ENCODE measurements around the gene MS4A4A.

MS4A4A gene

DNA sequence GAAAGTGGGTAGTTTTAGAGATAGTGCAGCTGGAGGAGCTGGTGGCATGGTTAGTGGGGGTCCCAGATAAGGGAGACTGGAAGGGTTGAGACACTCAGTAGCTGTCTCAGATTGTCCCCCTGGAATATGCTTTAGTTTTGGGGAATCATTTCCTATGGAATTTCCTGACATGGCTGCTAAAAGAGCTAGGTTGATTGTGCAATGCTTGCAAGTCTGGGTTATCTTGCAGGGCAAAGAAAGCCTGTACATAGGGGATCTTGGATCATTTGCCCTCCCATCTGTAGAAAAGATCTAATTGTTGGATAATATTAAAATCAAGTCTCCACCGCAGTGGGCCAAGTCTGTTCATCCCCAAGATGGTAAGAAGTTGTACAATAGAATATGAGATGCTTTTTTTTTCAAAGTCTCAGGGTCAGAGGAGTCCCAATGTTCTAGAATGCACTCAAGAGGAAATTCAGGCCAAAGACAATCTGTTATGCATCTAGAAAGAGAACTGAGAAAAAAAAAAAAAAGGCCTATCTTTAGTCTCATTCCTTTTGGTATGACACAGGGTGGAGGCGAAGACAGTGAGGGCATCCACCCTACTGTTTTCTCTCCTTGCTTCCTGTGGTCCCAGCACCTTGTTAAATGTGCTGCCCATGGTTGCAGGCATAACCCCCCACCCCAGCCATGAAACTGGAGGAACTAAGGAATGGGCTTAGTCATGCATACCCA lies 66.8 kb downstream of the MS4A4A start:
- no peak for DNase-seq (ENCODE audit: low read depth in 2 of 2)

- DNase-seq (ENCODE audit: low read depth in 2 of 2), result no peak
Observed at GRCh38 chr11:60348116-60348515, 67.7 kb downstream of the MS4A4A start.

DNA sequence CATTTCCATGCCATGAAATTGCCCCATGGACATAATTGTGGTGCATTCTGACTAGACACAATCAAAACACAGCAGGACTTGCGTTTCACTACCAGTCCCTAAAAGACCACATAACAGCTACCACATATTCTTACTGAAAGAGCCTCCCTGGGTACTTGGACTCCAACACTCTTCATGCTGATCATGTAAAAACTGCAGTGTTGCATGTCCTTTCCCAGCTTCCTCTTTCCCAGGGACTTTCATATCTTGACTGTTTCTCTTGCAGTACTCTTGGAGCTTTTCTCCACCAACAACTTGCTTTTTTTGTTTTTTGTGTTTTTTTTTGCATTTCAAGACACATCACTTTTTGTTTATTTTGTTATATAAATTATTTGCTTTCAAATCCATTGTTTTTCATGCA lies 69.5 kb downstream of the MS4A4A start:
- no peak for DNase-seq (ENCODE audit: low read depth in 2 of 2)

DNA sequence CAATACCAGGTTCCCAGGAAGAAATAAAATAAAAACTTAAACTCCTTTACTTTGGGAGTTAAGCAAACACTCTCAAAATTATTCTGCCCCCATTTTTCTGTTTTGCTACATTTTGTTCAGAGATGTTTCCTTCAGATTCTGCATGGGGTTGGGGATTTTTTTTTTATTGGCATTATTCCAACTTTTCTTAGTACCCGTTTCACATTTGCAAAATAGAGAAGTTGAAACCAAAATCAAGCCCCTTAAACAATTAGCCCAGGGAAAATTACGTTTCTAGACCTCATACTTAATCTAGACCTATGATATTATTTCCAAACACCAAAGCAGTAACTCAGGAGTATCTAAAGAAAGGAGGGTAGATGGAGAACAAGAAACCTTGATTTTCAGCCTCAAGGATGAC lies 77.3 kb downstream of the MS4A4A start:
- no peak for DNase-seq (ENCODE audit: low read depth in 2 of 2)
